ENCODE data around the gene SCNN1A.

The SCNN1A gene

DNA sequence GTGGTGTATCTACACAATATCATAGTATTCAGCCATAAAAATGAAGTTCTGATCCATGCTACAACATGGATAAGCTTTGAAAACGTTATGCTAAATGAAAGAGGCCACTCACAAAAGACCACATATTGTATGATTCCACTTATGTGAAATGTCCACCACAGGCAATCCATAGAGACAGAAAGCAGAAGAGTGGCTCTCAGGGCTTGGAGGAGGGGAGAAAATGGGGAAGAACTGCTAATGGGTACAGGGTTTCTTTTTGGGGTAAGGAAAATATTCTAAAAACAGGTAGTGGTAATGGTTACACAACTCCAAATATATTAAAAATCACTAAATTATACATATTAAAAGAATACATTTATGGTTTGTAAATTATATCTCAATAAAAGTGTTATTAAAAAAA lies 16.5 kb downstream of the SCNN1A start:
- DNase-seq = no peak
- H3K27me3 ChIP-seq (replicated peaks; ENCODE audit: control insufficient read depth, insufficient read depth, low read length, poor library complexity, severe bottlenecking) = no peaks in the 10 kb centered on the region
- no peaks in the 10 kb centered on the region for H3K9me3 ChIP-seq (ENCODE audit: control insufficient read depth, low read length)
- H3K27ac ChIP-seq (ENCODE audit: insufficient read depth, low read length, poor library complexity, severe bottlenecking) = no peak overlapping the region
- no peaks in the 10 kb centered on the region for H3K36me3 ChIP-seq (ENCODE audit: control insufficient read depth, insufficient read depth, low read length)
- H3K4me1 ChIP-seq (ENCODE audit: control insufficient read depth, insufficient read depth, low read length, poor library complexity, severe bottlenecking) = peaks cover 8% of the 10 kb centered on the region
- no peak overlapping the region for H3K4me3 ChIP-seq (ENCODE audit: insufficient read depth, low read depth, low read length, poor library complexity, severe bottlenecking)

- DNase-seq = no peak
- no peaks in the 10 kb centered on the region for H3K36me3 ChIP-seq (ENCODE audit: control insufficient read depth, insufficient read depth, low read length)
- H3K27ac ChIP-seq (ENCODE audit: insufficient read depth, low read length, poor library complexity, severe bottlenecking) = no peak overlapping the region
- no peak overlapping the region for H3K4me3 ChIP-seq (ENCODE audit: insufficient read depth, low read depth, low read length, poor library complexity, severe bottlenecking)
- no peaks in the 10 kb centered on the region for H3K27me3 ChIP-seq (replicated peaks; ENCODE audit: control insufficient read depth, insufficient read depth, low read length, poor library complexity, severe bottlenecking)
- no peaks in the 10 kb centered on the region for H3K4me1 ChIP-seq (ENCODE audit: control insufficient read depth, insufficient read depth, low read length, poor library complexity, severe bottlenecking)
- no peaks in the 10 kb centered on the region for H3K9me3 ChIP-seq (ENCODE audit: control insufficient read depth, low read length)
Observed at GRCh38 chr12:6356374-6356820, 19.0 kb downstream of the SCNN1A start.

- H3K4me3 ChIP-seq (ENCODE audit: insufficient read depth, low read depth, low read length, poor library complexity, severe bottlenecking) = no peak overlapping the region
- no peaks in the 10 kb centered on the region for H3K36me3 ChIP-seq (ENCODE audit: control insufficient read depth, insufficient read depth, low read length)
- no peak overlapping the region for H3K27ac ChIP-seq (ENCODE audit: insufficient read depth, low read length, poor library complexity, severe bottlenecking)
- H3K4me1 ChIP-seq (ENCODE audit: control insufficient read depth, insufficient read depth, low read length, poor library complexity, severe bottlenecking) = no peaks in the 10 kb centered on the region
- DNase-seq = no peak
- H3K27me3 ChIP-seq (replicated peaks; ENCODE audit: control insufficient read depth, insufficient read depth, low read length, poor library complexity, severe bottlenecking) = no peaks in the 10 kb centered on the region
- H3K9me3 ChIP-seq (ENCODE audit: control insufficient read depth, low read length) = no peaks in the 10 kb centered on the region
Observed at GRCh38 chr12:6355491-6356373, 19.6 kb downstream of the SCNN1A start.

GRCh38 chr12:6354495-6355393 lies 20.6 kb downstream of the SCNN1A start:
- Histone ChIP-seq H3K27me3 (replicated peaks; ENCODE audit: control insufficient read depth, insufficient read depth, low read length, poor library complexity, severe bottlenecking) (no peaks in the 10 kb centered on the region), H3K36me3 (ENCODE audit: control insufficient read depth, insufficient read depth, low read length) (no peaks in the 10 kb centered on the region), H3K4me3 (ENCODE audit: insufficient read depth, low read depth, low read length, poor library complexity, severe bottlenecking) (no peak overlapping the region), H3K4me1 (ENCODE audit: control insufficient read depth, insufficient read depth, low read length, poor library complexity, severe bottlenecking) (no peaks in the 10 kb centered on the region), H3K9me3 (ENCODE audit: control insufficient read depth, low read length) (no peaks in the 10 kb centered on the region), H3K27ac (ENCODE audit: insufficient read depth, low read length, poor library complexity, severe bottlenecking) (no peak overlapping the region)
- DNase-seq = no peak

DNA sequence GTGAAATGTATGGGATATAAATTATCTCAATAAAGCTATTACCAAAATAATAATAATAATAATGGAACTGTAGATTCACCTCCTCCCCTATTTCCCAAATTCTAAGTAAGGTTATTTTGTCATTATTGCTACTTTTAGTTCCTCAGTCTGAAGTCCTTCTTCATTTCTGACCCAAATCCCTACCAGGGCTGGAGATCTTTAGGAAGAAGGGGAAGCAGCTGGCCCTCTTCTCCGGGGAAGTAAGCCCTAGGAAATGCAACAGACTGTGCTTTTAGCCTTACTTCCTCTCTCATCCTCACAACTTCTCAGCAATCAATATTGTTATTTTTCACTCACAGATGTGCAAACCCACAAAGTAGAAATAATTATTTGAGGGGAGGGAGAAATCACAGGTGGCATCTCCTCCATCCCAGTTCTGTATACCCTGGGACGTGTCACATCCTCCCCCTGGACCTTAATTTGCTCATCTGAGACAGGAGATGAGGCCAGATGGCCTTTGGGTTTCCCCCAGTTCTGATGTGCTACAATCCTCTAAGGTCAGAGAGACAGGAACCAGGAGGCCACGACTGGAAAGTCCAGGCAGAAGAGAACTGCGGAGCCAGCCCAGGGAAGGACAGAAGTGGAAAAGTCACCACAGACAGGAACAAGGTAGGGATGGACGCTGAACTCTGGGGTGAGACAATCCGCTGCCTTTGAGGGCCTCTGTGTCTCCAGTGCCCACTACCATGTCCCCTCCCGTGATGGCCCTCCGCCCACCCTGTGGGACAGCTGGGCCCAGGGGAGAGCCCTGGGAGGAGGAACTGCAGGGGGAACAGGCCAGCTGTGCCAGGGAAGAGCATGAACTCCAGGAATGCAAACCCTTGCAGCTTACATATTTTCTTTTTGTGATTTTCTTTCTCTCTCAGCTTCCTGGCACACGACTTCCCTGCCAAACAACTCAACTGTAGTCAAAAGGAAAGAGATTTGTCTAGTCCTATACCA lies 22.9 kb downstream of the SCNN1A start:
- Histone ChIP-seq H3K4me3 (ENCODE audit: insufficient read depth, low read depth, low read length, poor library complexity, severe bottlenecking) (no peak overlapping the region), H3K27ac (ENCODE audit: insufficient read depth, low read length, poor library complexity, severe bottlenecking) (no peak overlapping the region), H3K4me1 (ENCODE audit: control insufficient read depth, insufficient read depth, low read length, poor library complexity, severe bottlenecking) (peaks cover 4% of the 10 kb centered on the region), H3K9me3 (ENCODE audit: control insufficient read depth, low read length) (no peaks in the 10 kb centered on the region), H3K27me3 (replicated peaks; ENCODE audit: control insufficient read depth, insufficient read depth, low read length, poor library complexity, severe bottlenecking) (no peaks in the 10 kb centered on the region), H3K36me3 (ENCODE audit: control insufficient read depth, insufficient read depth, low read length) (no peaks in the 10 kb centered on the region)
- no peak for DNase-seq

- no peaks in the 10 kb centered on the region for H3K27me3 ChIP-seq (replicated peaks; ENCODE audit: control insufficient read depth, insufficient read depth, low read length, poor library complexity, severe bottlenecking)
- no peak for DNase-seq
- no peak overlapping the region for H3K4me3 ChIP-seq (ENCODE audit: insufficient read depth, low read depth, low read length, poor library complexity, severe bottlenecking)
- no peaks in the 10 kb centered on the region for H3K9me3 ChIP-seq (ENCODE audit: control insufficient read depth, low read length)
- H3K36me3 ChIP-seq (ENCODE audit: control insufficient read depth, insufficient read depth, low read length) = no peaks in the 10 kb centered on the region
- no peak overlapping the region for H3K27ac ChIP-seq (ENCODE audit: insufficient read depth, low read length, poor library complexity, severe bottlenecking)
- H3K4me1 ChIP-seq (ENCODE audit: control insufficient read depth, insufficient read depth, low read length, poor library complexity, severe bottlenecking) = peaks cover 5% of the 10 kb centered on the region
Observed at GRCh38 chr12:6351622-6352021, 23.7 kb downstream of the SCNN1A start.

- H3K27me3 ChIP-seq (replicated peaks; ENCODE audit: control insufficient read depth, insufficient read depth, low read length, poor library complexity, severe bottlenecking) = no peaks in the 10 kb centered on the region
- peaks cover 20% of the 10 kb centered on the region for H3K4me1 ChIP-seq (ENCODE audit: control insufficient read depth, insufficient read depth, low read length, poor library complexity, severe bottlenecking)
- no peak for DNase-seq
- no peak overlapping the region for H3K4me3 ChIP-seq (ENCODE audit: insufficient read depth, low read depth, low read length, poor library complexity, severe bottlenecking)
- H3K9me3 ChIP-seq (ENCODE audit: control insufficient read depth, low read length) = no peaks in the 10 kb centered on the region
- no peak overlapping the region for H3K27ac ChIP-seq (ENCODE audit: insufficient read depth, low read length, poor library complexity, severe bottlenecking)
- no peaks in the 10 kb centered on the region for H3K36me3 ChIP-seq (ENCODE audit: control insufficient read depth, insufficient read depth, low read length)
Observed at GRCh38 chr12:6347367-6348338, 27.7 kb downstream of the SCNN1A start.

- no peaks in the 10 kb centered on the region for H3K9me3 ChIP-seq (ENCODE audit: control insufficient read depth, low read length)
- H3K27me3 ChIP-seq (replicated peaks; ENCODE audit: control insufficient read depth, insufficient read depth, low read length, poor library complexity, severe bottlenecking) = no peaks in the 10 kb centered on the region
- no peak for DNase-seq
- H3K36me3 ChIP-seq (ENCODE audit: control insufficient read depth, insufficient read depth, low read length) = no peaks in the 10 kb centered on the region
- H3K4me1 ChIP-seq (ENCODE audit: control insufficient read depth, insufficient read depth, low read length, poor library complexity, severe bottlenecking) = peaks cover 27% of the 10 kb centered on the region
- no peak overlapping the region for H3K27ac ChIP-seq (ENCODE audit: insufficient read depth, low read length, poor library complexity, severe bottlenecking)
- H3K4me3 ChIP-seq (ENCODE audit: insufficient read depth, low read depth, low read length, poor library complexity, severe bottlenecking) = no peak overlapping the region
Observed at GRCh38 chr12:6346942-6347341, 28.4 kb downstream of the SCNN1A start.
